A204.1 (cell line): ENCODE measurements around the gene MARCHF10.
"Not testable (repeated sequence)": the region's sequence is repeated elsewhere in the genome, so short reads cannot be mapped to it uniquely, and the experiment has no call there.

Source experiments
- FAIRE-seq: peaks from 2 replicates; lab custom pipeline; 2012; peaks lifted over from hg19 to GRCh38; lab: Jason Lieb, UNC

Gene MARCHF10

GRCh38 chr17:62786646-62787045 is 21.5 kb downstream of the MARCHF10 start:
- no peak for FAIRE-seq

GRCh38 chr17:62785983-62786382 is 22.1 kb downstream of the MARCHF10 start:
- FAIRE-seq, result not testable (repeated sequence)

GRCh38 chr17:62782730-62783270 is 25.3 kb downstream of the MARCHF10 start:
- FAIRE-seq, result no peak

- FAIRE-seq, result no peak
Observed at GRCh38 chr17:62781831-62782251, 26.3 kb downstream of the MARCHF10 start.

GRCh38 chr17:62781356-62781755 is 26.8 kb downstream of the MARCHF10 start:
- FAIRE-seq, result no peak

GRCh38 chr17:62780951-62781350 is 27.2 kb downstream of the MARCHF10 start:
- no peak for FAIRE-seq

GRCh38 chr17:62780269-62780668 is 27.8 kb downstream of the MARCHF10 start:
- no peak for FAIRE-seq

GRCh38 chr17:62778990-62779681 is 29.0 kb downstream of the MARCHF10 start:
- FAIRE-seq, result no peak

GRCh38 chr17:62775876-62776275 is 32.2 kb downstream of the MARCHF10 start:
- FAIRE-seq, result no peak

GRCh38 chr17:62774338-62774737 is 33.8 kb downstream of the MARCHF10 start:
- no peak for FAIRE-seq

GRCh38 chr17:62767997-62768396 is 40.1 kb downstream of the MARCHF10 start:
- no peak for FAIRE-seq

- no peak for FAIRE-seq
Observed at GRCh38 chr17:62765351-62765750, 42.8 kb downstream of the MARCHF10 start.

GRCh38 chr17:62763891-62764600 is 44.1 kb downstream of the MARCHF10 start:
- no peak for FAIRE-seq

GRCh38 chr17:62761884-62762283 is 46.2 kb downstream of the MARCHF10 start:
- FAIRE-seq, result no peak

GRCh38 chr17:62760945-62761267 is 47.2 kb downstream of the MARCHF10 start:
- no peak for FAIRE-seq

GRCh38 chr17:62760059-62760944 is 47.8 kb downstream of the MARCHF10 start:
- no peak for FAIRE-seq

GRCh38 chr17:62757500-62757951 is 50.6 kb downstream of the MARCHF10 start:
- FAIRE-seq, result no peak

- no peak for FAIRE-seq
Observed at GRCh38 chr17:62756198-62756597, 51.9 kb downstream of the MARCHF10 start.

- no peak for FAIRE-seq
Observed at GRCh38 chr17:62755141-62755851, 52.8 kb downstream of the MARCHF10 start.

- no peak for FAIRE-seq
Observed at GRCh38 chr17:62754631-62755030, 53.5 kb downstream of the MARCHF10 start.

- FAIRE-seq, result no peak
Observed at GRCh38 chr17:62753562-62753961, 54.6 kb downstream of the MARCHF10 start.
